Measurements from ENCODE around the gene ENTPD8. TPM values are rescaled to one million over a fixed set of nuclear protein-coding genes. Genes with fewer than 3 reads are reported as not detected.

Gene ENTPD8
- not detected in 2 replicates for total RNA-seq (2014; rRNA removed; shearing (Covaris generic); ENCODE audit: low replicate concordance)

- Histone ChIP-seq H3K9me3 (ENCODE audit: low read length) (no peaks in the 10 kb centered on the region), H3K27me3 (ENCODE audit: low read length) (no peaks in the 10 kb centered on the region), H3K36me3 (ENCODE audit: insufficient read depth, low read length) (no peaks in the 10 kb centered on the region), H4K20me1 (ENCODE audit: insufficient read depth, low read depth, low read length) (peaks cover 6% of the 10 kb centered on the region; the same call in 1 of the 2 replicates), H2AFZ (ENCODE audit: low read length) (no peak within 1 kb of the TSS), H3K79me2 (ENCODE audit: low read length) (no peaks in the 10 kb centered on the region), H3K9me2 (replicated peaks; ENCODE audit: insufficient read depth, low read length) (no peaks in the 10 kb centered on the region), H3K4me1 (ENCODE audit: low read length) (peaks cover 11% of the 10 kb centered on the region), H3K27ac (ENCODE audit: low read length) (no peak within 1 kb of the TSS), H3K9ac (ENCODE audit: low read length) (no peak within 1 kb of the TSS), H3K4me3 (ENCODE audit: low read length) (no peak within 1 kb of the TSS), H3K4me2 (ENCODE audit: low read depth, low read length, poor library complexity, severe bottlenecking) (no peak within 1 kb of the TSS)
- DNase-seq: peak; percentile 60
Observed at GRCh38 chr9:137441289-137441934, at the start of gene ENTPD8. TSS of gene ENTPD8 (minus strand) at chr9:137441357. CDS start at chr9:137438285, 3,072 bp downstream.

GRCh38 chr9:137490532-137491186 is 49.5 kb upstream of the ENTPD8 start:
- Histone ChIP-seq H3K4me3 (ENCODE audit: low read length) (no peak overlapping the region), H3K4me1 (ENCODE audit: low read length) (no peaks in the 10 kb centered on the region), H3K4me2 (ENCODE audit: low read depth, low read length, poor library complexity, severe bottlenecking) (no peak overlapping the region), H3K36me3 (ENCODE audit: insufficient read depth, low read length) (no peaks in the 10 kb centered on the region), H3K9ac (ENCODE audit: low read length) (no peak overlapping the region), H3K27ac (ENCODE audit: low read length) (no peak overlapping the region), H3K79me2 (ENCODE audit: low read length) (no peaks in the 10 kb centered on the region), H2AFZ (ENCODE audit: low read length) (no peak overlapping the region), H4K20me1 (ENCODE audit: insufficient read depth, low read depth, low read length) (no peaks in the 10 kb centered on the region), H3K27me3 (ENCODE audit: low read length) (no peaks in the 10 kb centered on the region), H3K9me2 (replicated peaks; ENCODE audit: insufficient read depth, low read length) (no peaks in the 10 kb centered on the region), H3K9me3 (ENCODE audit: low read length) (no peaks in the 10 kb centered on the region; the same call in 1 of the 2 replicates)
- DNase-seq: no peak

- Histone ChIP-seq H3K36me3 (ENCODE audit: insufficient read depth, low read length) (no peaks in the 10 kb centered on the region), H3K4me1 (ENCODE audit: low read length) (no peaks in the 10 kb centered on the region), H3K27ac (ENCODE audit: low read length) (no peak overlapping the region), H4K20me1 (ENCODE audit: insufficient read depth, low read depth, low read length) (no peaks in the 10 kb centered on the region), H3K9ac (ENCODE audit: low read length) (no peak overlapping the region), H3K4me3 (ENCODE audit: low read length) (no peak overlapping the region), H3K4me2 (ENCODE audit: low read depth, low read length, poor library complexity, severe bottlenecking) (no peak overlapping the region), H3K79me2 (ENCODE audit: low read length) (no peaks in the 10 kb centered on the region), H3K27me3 (ENCODE audit: low read length) (no peaks in the 10 kb centered on the region), H2AFZ (ENCODE audit: low read length) (no peak overlapping the region), H3K9me3 (ENCODE audit: low read length) (no peaks in the 10 kb centered on the region; the same call in 1 of the 2 replicates), H3K9me2 (replicated peaks; ENCODE audit: insufficient read depth, low read length) (no peaks in the 10 kb centered on the region)
- no peak for DNase-seq
Observed at GRCh38 chr9:137488906-137489305, 47.7 kb upstream of the ENTPD8 start.

- H3K27me3 ChIP-seq (ENCODE audit: low read length): no peaks in the 10 kb centered on the region
- H3K27ac ChIP-seq (ENCODE audit: low read length): no peak overlapping the region
- no peaks in the 10 kb centered on the region for H3K9me2 ChIP-seq (replicated peaks; ENCODE audit: insufficient read depth, low read length)
- H3K9ac ChIP-seq (ENCODE audit: low read length): no peak overlapping the region
- H2AFZ ChIP-seq (ENCODE audit: low read length): no peak overlapping the region
- H4K20me1 ChIP-seq (ENCODE audit: insufficient read depth, low read depth, low read length): no peaks in the 10 kb centered on the region
- H3K4me2 ChIP-seq (ENCODE audit: low read depth, low read length, poor library complexity, severe bottlenecking): no peak overlapping the region
- no peaks in the 10 kb centered on the region for H3K79me2 ChIP-seq (ENCODE audit: low read length)
- no peak overlapping the region for H3K4me3 ChIP-seq (ENCODE audit: low read length)
- H3K9me3 ChIP-seq (ENCODE audit: low read length): no peaks in the 10 kb centered on the region; the same call in 1 of the 2 replicates
- no peaks in the 10 kb centered on the region for H3K4me1 ChIP-seq (ENCODE audit: low read length)
- H3K36me3 ChIP-seq (ENCODE audit: insufficient read depth, low read length): no peaks in the 10 kb centered on the region
- no peak for DNase-seq
Observed at GRCh38 chr9:137488327-137488653, 47.1 kb upstream of the ENTPD8 start.

- H4K20me1 ChIP-seq (ENCODE audit: insufficient read depth, low read depth, low read length): no peaks in the 10 kb centered on the region
- no peaks in the 10 kb centered on the region for H3K36me3 ChIP-seq (ENCODE audit: insufficient read depth, low read length)
- no peaks in the 10 kb centered on the region for H3K27me3 ChIP-seq (ENCODE audit: low read length)
- no peak for DNase-seq
- H3K9ac ChIP-seq (ENCODE audit: low read length): no peak overlapping the region
- H2AFZ ChIP-seq (ENCODE audit: low read length): no peak overlapping the region
- no peaks in the 10 kb centered on the region for H3K4me1 ChIP-seq (ENCODE audit: low read length)
- H3K27ac ChIP-seq (ENCODE audit: low read length): no peak overlapping the region
- H3K4me3 ChIP-seq (ENCODE audit: low read length): no peak overlapping the region
- no peak overlapping the region for H3K4me2 ChIP-seq (ENCODE audit: low read depth, low read length, poor library complexity, severe bottlenecking)
- H3K9me3 ChIP-seq (ENCODE audit: low read length): no peaks in the 10 kb centered on the region
- no peaks in the 10 kb centered on the region for H3K9me2 ChIP-seq (replicated peaks; ENCODE audit: insufficient read depth, low read length)
- H3K79me2 ChIP-seq (ENCODE audit: low read length): no peaks in the 10 kb centered on the region
Observed at GRCh38 chr9:137487454-137488326, 46.5 kb upstream of the ENTPD8 start.

- no peaks in the 10 kb centered on the region for H3K4me1 ChIP-seq (ENCODE audit: low read length)
Observed at GRCh38 chr9:137486545-137487453, 45.6 kb upstream of the ENTPD8 start.

GRCh38 chr9:137486141-137486490 is 45.0 kb upstream of the ENTPD8 start:
- Histone ChIP-seq H3K79me2 (ENCODE audit: low read length) (no peaks in the 10 kb centered on the region), H3K4me1 (ENCODE audit: low read length) (no peaks in the 10 kb centered on the region), H3K27ac (ENCODE audit: low read length) (no peak overlapping the region), H4K20me1 (ENCODE audit: insufficient read depth, low read depth, low read length) (no peaks in the 10 kb centered on the region), H2AFZ (ENCODE audit: low read length) (no peak overlapping the region), H3K4me2 (ENCODE audit: low read depth, low read length, poor library complexity, severe bottlenecking) (no peak overlapping the region), H3K9me2 (replicated peaks; ENCODE audit: insufficient read depth, low read length) (no peaks in the 10 kb centered on the region), H3K36me3 (ENCODE audit: insufficient read depth, low read length) (no peaks in the 10 kb centered on the region), H3K4me3 (ENCODE audit: low read length) (no peak overlapping the region), H3K9me3 (ENCODE audit: low read length) (no peaks in the 10 kb centered on the region), H3K9ac (ENCODE audit: low read length) (no peak overlapping the region), H3K27me3 (ENCODE audit: low read length) (no peaks in the 10 kb centered on the region)
- no peak for DNase-seq

More at GRCh38 chr9:137486545-137487453, 45.6 kb upstream of the ENTPD8 start:
- no peaks in the 10 kb centered on the region for H3K79me2 ChIP-seq (ENCODE audit: low read length)
- H3K4me2 ChIP-seq (ENCODE audit: low read depth, low read length, poor library complexity, severe bottlenecking): no peak overlapping the region
- no peaks in the 10 kb centered on the region for H3K9me2 ChIP-seq (replicated peaks; ENCODE audit: insufficient read depth, low read length)
- no peaks in the 10 kb centered on the region for H3K36me3 ChIP-seq (ENCODE audit: insufficient read depth, low read length)
- H3K27me3 ChIP-seq (ENCODE audit: low read length): no peaks in the 10 kb centered on the region
- no peak overlapping the region for H3K9ac ChIP-seq (ENCODE audit: low read length)
- DNase-seq: no peak
- no peak overlapping the region for H3K4me3 ChIP-seq (ENCODE audit: low read length)
- no peak overlapping the region for H3K27ac ChIP-seq (ENCODE audit: low read length)
- no peaks in the 10 kb centered on the region for H4K20me1 ChIP-seq (ENCODE audit: insufficient read depth, low read depth, low read length)
- H3K9me3 ChIP-seq (ENCODE audit: low read length): no peaks in the 10 kb centered on the region
- no peak overlapping the region for H2AFZ ChIP-seq (ENCODE audit: low read length)

Data from Karpas-422 (cell line).